Erythroblast (primary cell): Measurements from ENCODE around the gene RDH16.
"Not testable (repeated sequence)": the region's sequence is repeated elsewhere in the genome, so short reads cannot be mapped to it uniquely, and the experiment has no call there.

Experiments
- DNase-seq, 2 experiments: peaks; one replicate each; lab custom pipeline; 2025; lab: John Stamatoyannopoulos, UW
- GATA1 ChIP-seq: IDR thresholded peaks from 2 replicates; pipeline ENCODE4 v1.6.1; 2011; ENCODE audit warnings: low read depth, mild to moderate bottlenecking, control low read depth, low read length, moderate library complexity
- POLR2A ChIP-seq: IDR thresholded peaks from 2 replicates; pipeline ENCODE4 v1.6.1; 2011; ENCODE audit warnings: mild to moderate bottlenecking, low read length

Gene RDH16

GRCh38 chr12:56980941-56981530, 23.6 kb upstream of the RDH16 start:
- TF ChIP-seq POLR2A (no peak), GATA1 (no peak)
- DNase-seq = no peak

- TF ChIP-seq POLR2A (no peak), GATA1 (no peak)
Observed at GRCh38 chr12:56980268-56980667, 22.9 kb upstream of the RDH16 start.

DNA sequence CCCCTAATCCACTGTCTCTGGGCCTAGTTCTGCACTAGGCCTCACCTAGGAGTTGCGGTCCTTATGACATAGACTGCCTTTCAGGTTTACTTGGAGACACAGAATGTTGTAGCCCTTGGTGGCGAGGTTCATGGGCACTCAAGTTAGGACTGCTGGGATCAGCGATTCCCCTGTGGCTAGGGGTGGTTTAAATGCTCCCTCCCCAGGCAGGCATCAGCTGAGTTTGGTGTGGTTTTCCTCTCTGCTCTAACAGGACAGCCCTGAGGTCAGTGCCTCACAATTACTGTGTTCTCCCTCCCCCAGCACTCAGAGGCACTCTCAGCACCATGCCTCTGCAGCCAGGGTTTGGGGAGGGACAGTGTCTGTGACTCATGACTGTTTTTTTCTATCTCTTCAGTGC, 22.2 kb upstream of the RDH16 start:
- no peak for DNase-seq
- no peak for TF ChIP-seq POLR2A
- TF ChIP-seq GATA1 = no peak

More at GRCh38 chr12:56980268-56980667, 22.9 kb upstream of the RDH16 start:
- no peak for DNase-seq

- TF ChIP-seq GATA1 (no peak), POLR2A (no peak)
- DNase-seq = no peak
Observed at GRCh38 chr12:56978397-56979138, 21.2 kb upstream of the RDH16 start.

GRCh38 chr12:56977361-56977760, 20.0 kb upstream of the RDH16 start:
- DNase-seq = not testable (repeated sequence)

DNA sequence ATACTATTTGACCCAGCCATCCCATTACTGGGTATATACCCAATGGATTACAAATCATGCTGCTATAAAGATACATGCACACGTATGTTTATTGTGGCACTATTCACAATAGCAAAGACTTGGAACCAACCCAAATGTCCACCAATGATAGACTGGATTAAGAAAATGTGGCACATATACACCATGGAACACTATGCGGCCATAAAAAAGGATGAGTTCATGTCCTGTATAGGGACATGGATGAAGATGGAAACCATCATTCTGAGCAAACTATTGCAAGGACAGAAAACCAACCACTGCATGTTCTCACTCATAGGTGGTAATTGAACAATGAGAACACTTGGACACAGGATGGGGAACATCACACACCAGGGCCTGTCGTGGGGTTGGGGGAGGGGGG, 16.8 kb upstream of the RDH16 start:
- not testable (repeated sequence) for DNase-seq

DNA sequence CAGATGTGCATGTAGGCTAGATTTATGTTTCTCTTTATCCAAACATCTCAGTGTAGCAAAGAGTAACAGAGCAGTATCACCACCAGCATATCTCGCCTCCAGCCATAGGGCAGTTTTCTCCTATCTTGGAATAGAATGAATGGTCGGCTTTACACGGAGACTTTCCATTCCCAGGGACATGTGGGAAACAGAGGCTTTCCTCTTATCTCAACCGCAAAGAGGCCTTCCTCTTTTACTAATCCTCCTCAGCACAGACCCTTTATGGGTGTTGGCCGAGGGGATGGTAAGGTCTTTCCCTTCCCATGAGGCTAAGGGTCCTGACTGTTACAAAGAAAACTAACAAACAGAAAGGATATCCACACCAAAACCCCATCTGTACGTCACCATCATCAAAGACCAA, 11.5 kb upstream of the RDH16 start:
- DNase-seq = not testable (repeated sequence)

GRCh38 chr12:56965997-56966642, 8.7 kb upstream of the RDH16 start:
- DNase-seq = not testable (repeated sequence)

DNA sequence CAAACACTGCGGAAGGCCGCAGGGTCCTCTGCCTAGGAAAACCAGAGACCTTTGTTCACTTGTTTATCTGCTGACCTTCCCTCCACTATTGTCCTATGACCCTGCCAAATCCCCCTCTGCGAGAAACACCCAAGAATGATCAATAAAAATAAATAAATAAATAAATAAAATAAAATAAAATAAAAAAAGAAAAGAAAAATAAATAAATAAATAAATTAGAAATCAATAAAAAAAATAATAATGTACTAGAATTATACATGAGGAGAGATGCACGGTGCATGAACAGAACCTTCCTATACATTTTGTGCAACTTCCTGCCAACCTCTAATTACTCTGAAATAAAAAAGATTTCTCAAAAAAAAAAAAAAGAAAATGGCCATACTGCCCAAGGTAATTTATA, 7.7 kb upstream of the RDH16 start:
- not testable (repeated sequence) for DNase-seq

GRCh38 chr12:56963557-56963956, 6.1 kb upstream of the RDH16 start:
- DNase-seq = not testable (repeated sequence)

DNA sequence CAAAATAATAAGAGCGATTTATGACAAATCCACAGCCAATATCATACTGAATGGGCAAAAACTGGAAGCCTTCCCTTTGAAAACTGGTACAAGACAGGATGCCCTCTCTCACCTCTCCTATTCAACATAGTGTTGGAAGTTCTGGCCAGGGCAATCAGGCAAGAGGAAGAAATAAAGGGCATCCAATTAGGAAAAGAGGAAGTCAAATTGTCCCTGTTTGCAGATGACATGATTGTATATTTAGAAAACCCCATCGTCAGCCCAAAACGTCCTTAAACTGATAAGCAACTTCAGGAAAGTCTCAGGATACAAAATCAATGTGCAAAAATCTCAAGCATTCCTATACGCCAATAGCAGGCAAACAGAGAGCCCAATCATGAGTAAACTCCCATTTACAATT, 4.8 kb upstream of the RDH16 start:
- not testable (repeated sequence) for DNase-seq

DNA sequence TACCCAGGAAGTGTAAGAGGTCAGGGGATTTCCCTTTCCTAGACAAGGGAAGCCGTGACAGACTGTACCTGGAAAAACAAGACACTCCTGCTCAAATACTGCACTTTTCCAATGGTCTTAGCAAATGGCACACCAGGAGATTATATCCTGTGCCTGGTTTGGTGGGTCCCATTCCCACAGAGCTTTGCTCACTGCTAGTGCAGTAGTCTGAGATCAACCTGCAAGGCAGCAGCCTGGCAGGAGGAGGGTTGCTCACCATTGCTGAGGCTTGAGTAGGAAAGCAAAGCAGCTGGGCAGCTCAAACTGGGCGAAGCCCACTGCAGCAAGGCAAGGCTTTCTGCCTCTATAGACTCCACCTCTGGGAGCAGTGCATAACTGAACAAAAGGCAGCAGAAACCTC, 1.0 kb upstream of the RDH16 start:
- no peak for TF ChIP-seq POLR2A
- DNase-seq = no peak

DNA sequence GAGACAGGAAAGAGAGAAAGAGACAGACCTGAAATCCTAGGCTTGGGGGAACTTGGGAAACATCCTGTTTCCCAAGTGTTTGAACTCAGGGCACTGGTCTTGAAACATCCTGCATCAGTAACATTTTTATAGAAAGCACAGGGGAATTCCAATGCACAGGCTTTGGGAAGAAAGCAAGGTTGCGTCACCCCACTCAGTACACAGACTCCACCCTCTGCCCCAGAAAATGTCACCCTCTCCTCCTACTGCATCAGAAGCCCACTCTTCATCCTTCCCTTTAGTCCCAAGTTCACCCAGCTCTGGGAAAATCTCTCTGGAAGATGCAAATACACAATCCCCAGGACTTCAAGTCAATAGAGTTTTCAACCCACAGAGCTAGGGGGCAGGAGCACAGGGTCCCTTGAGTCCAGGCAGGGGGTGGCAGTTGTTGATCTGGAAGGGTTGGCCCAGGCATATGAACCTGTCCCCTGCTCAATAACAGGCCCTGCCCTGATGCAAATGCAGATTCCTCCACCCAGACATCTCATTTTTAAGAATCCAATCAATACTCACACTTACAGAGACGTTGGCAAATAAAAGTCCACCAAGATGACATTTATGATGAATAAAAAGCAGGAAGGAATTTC, 1.7 kb downstream of the RDH16 start:
- no peak for TF ChIP-seq POLR2A
- TF ChIP-seq GATA1 = no peak
- DNase-seq = no peak

- TF ChIP-seq GATA1 (no peak), POLR2A (no peak)
- no peak for DNase-seq
Observed at GRCh38 chr12:56954958-56955355, 2.5 kb downstream of the RDH16 start.

GRCh38 chr12:56954057-56954957, 3.1 kb downstream of the RDH16 start:
- TF ChIP-seq POLR2A = no peak
- no peak for TF ChIP-seq GATA1
- DNase-seq = no peak
